Mesendoderm (in vitro differentiated cells): Measurements from ENCODE around the gene INSM1.
"Not testable (repeated sequence)": the region's sequence is repeated elsewhere in the genome, so short reads cannot be mapped to it uniquely, and the experiment has no call there.

Source experiments
- DNase-seq: peaks from one replicate; pipeline ENCODE4 v3.0.0; 2013
- H2AK5ac ChIP-seq: 2 replicates; pipeline ENCODE4 v1.6.1; 2013; ENCODE audit warnings: low read length, inconsistent platforms
- H2BK120ac ChIP-seq: 2 replicates; pipeline ENCODE4 v1.6.1; 2013; ENCODE audit warnings: low read depth, mild to moderate bottlenecking, low read length, moderate library complexity, mixed read lengths
- H2BK15ac ChIP-seq: replicated peaks from 2 replicates; pipeline ENCODE4 v1.6.1; 2013; ENCODE audit warnings: low read depth, mild to moderate bottlenecking, moderate library complexity
- H2BK5ac ChIP-seq: 2 replicates; pipeline ENCODE4 v1.6.1; 2013; ENCODE audit warnings: low read length, inconsistent platforms
- H3K18ac ChIP-seq: 2 replicates; pipeline ENCODE4 v1.6.1; 2013; ENCODE audit warnings: mild to moderate bottlenecking, low read length, mixed read lengths
- H3K23ac ChIP-seq: one replicate; pipeline ENCODE4 v1.6.1; 2013; ENCODE audit warnings: low read length
- H3K27ac ChIP-seq: 2 replicates; pipeline ENCODE4 v1.5.1; 2013; ENCODE audit warnings: low read depth, mild to moderate bottlenecking, inconsistent platforms, low read length, moderate library complexity
- H3K27me3 ChIP-seq: 2 replicates; pipeline ENCODE4 v1.6.1; 2013; ENCODE audit warnings: low read length, control low read depth, mild to moderate bottlenecking, inconsistent platforms; ENCODE audit not compliant: insufficient read depth, poor library complexity
- H3K36me3 ChIP-seq: 2 replicates; pipeline ENCODE4 v1.6.1; 2013; ENCODE audit warnings: low read length, inconsistent platforms; ENCODE audit not compliant: control insufficient read depth, insufficient read depth
- H3K4ac ChIP-seq: one replicate; pipeline ENCODE4 v1.6.1; 2013; ENCODE audit warnings: low read depth, mild to moderate bottlenecking, low read length, moderate library complexity
- H3K4me1 ChIP-seq: 2 replicates; pipeline ENCODE4 v1.6.1; 2013; ENCODE audit warnings: low read depth, low read length, inconsistent platforms; ENCODE audit not compliant: control insufficient read depth
- H3K4me2 ChIP-seq: 2 replicates; pipeline ENCODE4 v1.6.1; 2013; ENCODE audit warnings: low read length
- H3K4me3 ChIP-seq: 2 replicates; pipeline ENCODE4 v1.5.1; 2013; ENCODE audit warnings: mild to moderate bottlenecking, low read length
- H3K56ac ChIP-seq: one replicate; pipeline ENCODE4 v1.6.1; 2013; ENCODE audit warnings: low read length
- H3K79me1 ChIP-seq: 2 replicates; pipeline ENCODE4 v1.6.1; 2013; ENCODE audit warnings: low read length, inconsistent platforms
- H3K79me2 ChIP-seq: 2 replicates; pipeline ENCODE4 v1.6.1; 2013; ENCODE audit warnings: mild to moderate bottlenecking, low read length; ENCODE audit not compliant: control insufficient read depth, insufficient read depth
- H3K9ac ChIP-seq: 2 replicates; pipeline ENCODE4 v1.6.1; 2013; ENCODE audit warnings: low read length, inconsistent platforms
- H4K5ac ChIP-seq: one replicate; pipeline ENCODE4 v1.6.1; 2013; ENCODE audit warnings: low read length
- H4K8ac ChIP-seq: one replicate; pipeline ENCODE4 v1.6.1; 2013; ENCODE audit warnings: low read depth, mild to moderate bottlenecking, control low read depth, low read length, moderate library complexity
- WGBS: extraction: QIAGEN DNeasy Blood & Tissue Kit; methylation state at CpG from one replicate; pipeline ENCODE4 v1.1.7; 2013; ENCODE audit warnings: low lambda C conversion rate, missing lambda C conversion rate; ENCODE audit not compliant: insufficient coverage; ENCODE audit errors: extremely low coverage; 5-methylcytosine and 5-hydroxymethylcytosine counted together

Gene INSM1

DNA sequence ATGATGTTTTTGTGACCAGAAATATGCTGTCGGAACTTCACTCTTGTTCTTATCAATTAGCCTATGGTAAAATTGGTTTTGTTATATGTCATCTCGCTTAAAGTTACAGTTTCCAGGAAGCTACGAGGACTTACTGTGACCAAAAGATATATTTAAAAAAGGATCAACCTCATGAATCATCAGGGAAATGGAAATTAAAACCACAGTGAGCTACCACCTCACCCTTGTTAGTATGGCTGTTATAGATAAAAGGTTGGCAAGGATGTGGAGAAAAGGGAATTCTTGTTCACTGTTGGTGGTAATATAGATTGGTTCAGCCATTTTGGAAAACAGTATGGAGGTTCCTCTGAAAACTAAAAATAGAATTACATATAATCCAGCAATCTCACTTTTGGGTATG is 14.3 kb upstream of the INSM1 start:
- H3K4me3 ChIP-seq = no peak overlapping the region
- DNase-seq = no peak
- no peaks in the 10 kb centered on the region for H3K36me3 ChIP-seq
- H3K27ac ChIP-seq = no peak overlapping the region
- H3K4ac ChIP-seq = no peak overlapping the region
- no CpG with 5 or more reads among the region's 3 CpGs for WGBS
- H3K27me3 ChIP-seq = no peaks in the 10 kb centered on the region
- no peak overlapping the region for H2BK5ac ChIP-seq
- H3K79me1 ChIP-seq = no peaks in the 10 kb centered on the region
- H3K23ac ChIP-seq = no peak overlapping the region
- no peak overlapping the region for H4K5ac ChIP-seq
- H4K8ac ChIP-seq = no peak overlapping the region
- H3K9ac ChIP-seq = no peak overlapping the region
- H3K4me2 ChIP-seq = no peak overlapping the region
- no peak overlapping the region for H2BK15ac ChIP-seq
- H3K79me2 ChIP-seq = no peaks in the 10 kb centered on the region
- no peak overlapping the region for H2AK5ac ChIP-seq
- no peak overlapping the region for H3K56ac ChIP-seq
- H2BK120ac ChIP-seq = no peak overlapping the region
- H3K4me1 ChIP-seq = no peaks in the 10 kb centered on the region
- H3K18ac ChIP-seq = no peak overlapping the region

DNA sequence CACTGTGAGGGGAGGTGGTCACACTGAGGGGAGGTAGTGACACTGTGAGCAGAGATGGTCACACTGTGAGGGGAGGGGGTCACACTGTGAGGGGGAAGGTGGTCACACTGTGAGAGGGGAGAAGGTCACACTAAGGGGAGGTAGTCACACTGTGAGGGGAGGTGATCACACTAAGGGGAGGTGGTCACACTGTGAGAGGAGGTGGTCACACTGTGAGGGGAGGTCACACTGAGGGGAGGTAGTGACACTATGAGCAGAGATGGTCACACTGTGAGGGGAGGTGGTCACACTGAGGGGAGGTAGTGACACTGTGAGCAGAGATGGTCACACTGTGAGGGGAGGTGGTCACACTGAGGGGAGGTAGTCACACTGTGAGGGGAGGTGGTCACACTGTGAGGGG is 12.4 kb upstream of the INSM1 start:
- DNase-seq, H3K36me3 ChIP-seq, H3K79me1 ChIP-seq, H3K4ac ChIP-seq, H3K56ac ChIP-seq, H2BK15ac ChIP-seq, H3K27ac ChIP-seq, H3K79me2 ChIP-seq, H4K5ac ChIP-seq, H3K4me1 ChIP-seq, H2AK5ac ChIP-seq, H2BK120ac ChIP-seq, H3K9ac ChIP-seq, H3K4me3 ChIP-seq, H2BK5ac ChIP-seq, H3K18ac ChIP-seq, H3K27me3 ChIP-seq, H4K8ac ChIP-seq, H3K23ac ChIP-seq, H3K4me2 ChIP-seq: not testable (repeated sequence)

DNA sequence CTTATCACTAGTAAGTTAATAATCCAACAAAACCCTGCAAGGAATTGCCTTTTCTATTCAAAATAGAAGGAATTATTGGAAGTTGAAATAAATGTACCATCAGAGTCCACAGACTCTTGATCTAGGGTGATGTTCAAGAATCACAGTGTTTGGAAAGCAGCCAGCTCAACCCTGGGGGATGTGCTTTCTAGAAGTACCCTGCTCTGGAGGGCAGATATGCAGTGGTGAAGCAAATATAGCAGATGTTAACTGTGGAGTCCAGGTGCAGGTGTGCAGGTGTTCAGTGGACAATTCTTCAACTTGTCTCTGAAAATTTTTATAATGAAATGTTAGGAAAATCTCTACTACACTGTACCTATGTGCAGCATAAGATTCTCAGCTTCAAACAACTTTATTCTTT is 9.1 kb upstream of the INSM1 start:
- no peak for DNase-seq
- Histone ChIP-seq H2AK5ac (no peak overlapping the region), H2BK5ac (no peak overlapping the region), H3K79me2 (no peaks in the 10 kb centered on the region), H3K23ac (no peak overlapping the region), H3K79me1 (no peaks in the 10 kb centered on the region), H3K27me3 (peaks cover 25% of the 10 kb centered on the region), H3K27ac (no peak overlapping the region), H3K18ac (no peak overlapping the region), H3K56ac (no peak overlapping the region), H4K8ac (no peak overlapping the region), H3K4me2 (no peak overlapping the region), H4K5ac (no peak overlapping the region), H3K4me3 (no peak overlapping the region), H3K9ac (no peak overlapping the region), H3K4ac (no peak overlapping the region), H2BK120ac (no peak overlapping the region), H3K4me1 (no peaks in the 10 kb centered on the region), H3K36me3 (no peaks in the 10 kb centered on the region), H2BK15ac (no peak overlapping the region)

DNA sequence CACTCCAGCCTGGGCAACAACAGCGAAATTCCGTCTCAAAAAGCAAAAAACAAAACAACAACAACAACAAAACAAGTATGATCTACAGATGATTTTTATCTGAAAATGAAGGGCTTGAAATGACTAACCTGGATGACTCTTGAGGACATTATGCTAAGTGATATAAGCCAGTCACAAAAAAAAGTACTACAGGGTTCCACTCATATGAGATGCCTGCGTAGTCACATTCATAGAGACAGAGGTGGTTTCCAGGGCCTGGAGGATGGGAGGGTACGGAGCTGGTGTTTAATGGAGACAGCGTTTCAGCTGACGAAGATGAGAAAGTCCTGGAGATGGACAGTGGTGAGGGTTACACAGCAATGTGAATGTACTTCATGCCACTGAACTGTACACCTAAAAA is 8.3 kb upstream of the INSM1 start:
- no peak for DNase-seq
- Histone ChIP-seq H2AK5ac (no peak overlapping the region), H3K27ac (no peak overlapping the region), H3K4ac (no peak overlapping the region), H3K56ac (no peak overlapping the region), H3K36me3 (no peaks in the 10 kb centered on the region), H3K9ac (no peak overlapping the region), H3K79me2 (no peaks in the 10 kb centered on the region), H3K79me1 (no peaks in the 10 kb centered on the region), H2BK15ac (no peak overlapping the region), H3K4me3 (no peak overlapping the region), H3K27me3 (peaks cover 30% of the 10 kb centered on the region), H3K4me2 (no peak overlapping the region), H2BK5ac (no peak overlapping the region), H2BK120ac (no peak overlapping the region), H3K18ac (no peak overlapping the region), H3K23ac (no peak overlapping the region), H3K4me1 (no peaks in the 10 kb centered on the region), H4K8ac (no peak overlapping the region), H4K5ac (no peak overlapping the region)
- no CpG with 5 or more reads among the region's 6 CpGs for WGBS

DNA sequence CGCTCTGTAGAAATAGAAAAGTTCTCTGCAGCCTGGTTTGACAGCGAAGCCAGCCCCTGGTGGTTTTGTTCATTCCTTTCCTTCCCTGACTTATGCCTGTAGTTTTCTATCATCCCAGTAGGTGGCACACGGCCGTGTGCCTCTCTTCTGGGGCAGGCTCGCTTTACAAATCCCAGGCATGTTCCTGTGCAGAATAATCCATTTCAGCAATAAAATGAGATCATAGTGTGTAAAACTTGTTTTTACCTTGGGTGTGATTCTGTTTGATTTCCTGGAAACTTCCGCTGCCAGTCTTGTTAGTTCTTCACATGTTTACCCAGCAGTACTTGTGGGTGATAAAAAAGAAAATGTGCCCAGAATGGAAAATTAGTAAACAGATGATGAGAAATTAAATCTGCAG is 7.4 kb upstream of the INSM1 start:
- H3K9ac ChIP-seq = no peak overlapping the region
- H4K5ac ChIP-seq = no peak overlapping the region
- no peaks in the 10 kb centered on the region for H3K36me3 ChIP-seq
- WGBS = no CpG with 5 or more reads among the region's 6 CpGs
- no peak overlapping the region for H3K4me3 ChIP-seq
- H3K23ac ChIP-seq = no peak overlapping the region
- H2BK120ac ChIP-seq = no peak overlapping the region
- peaks cover 38% of the 10 kb centered on the region for H3K27me3 ChIP-seq
- no peak overlapping the region for H3K18ac ChIP-seq
- no peak overlapping the region for H3K4me2 ChIP-seq
- no peak overlapping the region for H2BK5ac ChIP-seq
- peak; percentile 73 for DNase-seq
- no peaks in the 10 kb centered on the region for H3K4me1 ChIP-seq
- H2BK15ac ChIP-seq = no peak overlapping the region
- H3K79me1 ChIP-seq = no peaks in the 10 kb centered on the region
- no peak overlapping the region for H3K56ac ChIP-seq
- no peaks in the 10 kb centered on the region for H3K79me2 ChIP-seq
- H3K4ac ChIP-seq = no peak overlapping the region
- no peak overlapping the region for H3K27ac ChIP-seq
- no peak overlapping the region for H2AK5ac ChIP-seq
- no peak overlapping the region for H4K8ac ChIP-seq

DNA sequence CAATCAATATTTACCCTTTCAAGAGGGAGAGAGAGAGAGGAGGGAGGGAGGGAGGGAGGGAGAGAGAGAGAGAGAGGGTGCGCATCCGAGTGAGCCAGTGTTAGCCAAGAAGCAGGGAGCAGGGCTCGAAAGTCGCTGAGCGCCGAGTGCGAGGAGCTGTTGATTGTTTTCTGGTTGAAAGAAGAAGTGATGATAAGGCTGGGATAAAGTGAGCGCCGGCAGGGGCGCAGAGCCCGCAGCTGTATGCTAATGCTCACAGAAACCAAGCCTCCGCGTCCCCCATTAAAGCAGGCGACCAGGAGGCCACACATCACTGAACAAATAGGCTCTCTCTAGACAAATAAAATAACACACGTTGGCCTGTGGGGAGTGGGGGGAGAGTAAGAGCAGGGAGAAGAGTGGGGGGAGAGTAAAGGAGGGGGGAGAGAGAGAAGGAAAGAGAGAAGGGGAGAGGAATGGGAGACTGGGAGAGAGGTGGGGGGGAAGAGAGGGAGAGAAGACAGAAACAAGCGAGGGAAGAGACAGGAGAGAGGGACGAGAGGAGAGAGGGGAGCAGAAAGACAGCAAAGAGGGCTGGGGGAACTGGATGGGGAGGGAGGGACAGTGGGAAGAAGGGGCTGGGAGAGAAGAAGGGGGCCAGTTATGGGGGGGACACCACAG is 5.0 kb upstream of the INSM1 start:
- H3K36me3 ChIP-seq = no peaks in the 10 kb centered on the region
- H4K5ac ChIP-seq = no peak overlapping the region
- H3K56ac ChIP-seq = no peak overlapping the region
- no peak overlapping the region for H3K23ac ChIP-seq
- no peak overlapping the region for H3K4me2 ChIP-seq
- no peak overlapping the region for H3K18ac ChIP-seq
- H3K79me1 ChIP-seq = no peaks in the 10 kb centered on the region
- H3K4me1 ChIP-seq = no peaks in the 10 kb centered on the region
- peaks cover 53% of the 10 kb centered on the region for H3K27me3 ChIP-seq
- no peak overlapping the region for H3K4ac ChIP-seq
- no peak overlapping the region for H3K9ac ChIP-seq
- no CpG with 5 or more reads among the region's 17 CpGs for WGBS
- H2BK5ac ChIP-seq = no peak overlapping the region
- H2BK120ac ChIP-seq = no peak overlapping the region
- no peaks in the 10 kb centered on the region for H3K79me2 ChIP-seq
- no peak overlapping the region for H3K27ac ChIP-seq
- DNase-seq = peak; percentile 81
- no peak overlapping the region for H2BK15ac ChIP-seq
- H3K4me3 ChIP-seq = no peak overlapping the region
- no peak overlapping the region for H2AK5ac ChIP-seq
- no peak overlapping the region for H4K8ac ChIP-seq
